GM21619 (cell line): ENCODE measurements around the gene ARHGAP29.

ENCODE experiments used
- ATAC-seq: cut with Tn5 transposase; IDR thresholded peaks from one replicate; pipeline ENCODE4 v1.9.1; 2021; ENCODE audit not compliant: unreplicated experiment

Gene ARHGAP29

DNA sequence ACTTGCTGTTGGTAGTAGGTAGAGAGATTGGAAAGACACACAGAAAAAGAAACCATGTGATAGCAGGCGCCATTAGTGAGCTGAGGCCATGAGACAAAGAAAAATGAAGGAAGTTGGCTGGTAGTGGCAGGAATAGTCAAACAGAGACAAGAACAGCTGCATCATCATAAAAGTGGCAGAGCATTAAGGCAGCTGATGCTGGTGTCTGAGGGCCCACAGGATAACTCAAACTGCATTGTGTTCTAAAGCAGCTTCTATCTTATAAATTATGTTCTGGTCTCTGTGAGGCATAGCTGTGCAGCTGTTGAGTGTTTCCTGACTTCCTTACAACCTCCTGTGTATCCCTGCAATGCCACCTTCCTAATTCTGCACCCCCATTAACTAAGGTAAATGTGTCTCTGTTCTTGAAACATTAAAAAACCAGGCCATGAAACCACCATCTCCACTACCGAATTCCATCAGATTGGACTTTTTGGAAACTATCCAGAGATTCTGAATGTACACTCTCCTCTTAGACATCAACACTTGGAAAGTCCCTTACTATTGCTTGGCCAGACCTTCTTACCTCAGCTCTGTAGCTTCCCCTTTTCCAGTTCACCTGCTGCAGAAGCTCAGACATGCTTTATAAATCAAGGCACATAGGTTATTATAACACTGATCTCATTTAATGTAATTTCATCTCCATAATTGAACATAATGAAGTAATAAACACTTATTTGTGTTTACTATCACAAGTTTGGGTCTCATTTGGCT is 23.4 kb upstream of the ARHGAP29 start:
- no peak for ATAC-seq

GRCh38 chr1:94259635-94260289 is 22.4 kb upstream of the ARHGAP29 start:
- ATAC-seq = no peak

GRCh38 chr1:94258873-94259331 is 21.5 kb upstream of the ARHGAP29 start:
- ATAC-seq = no peak

DNA sequence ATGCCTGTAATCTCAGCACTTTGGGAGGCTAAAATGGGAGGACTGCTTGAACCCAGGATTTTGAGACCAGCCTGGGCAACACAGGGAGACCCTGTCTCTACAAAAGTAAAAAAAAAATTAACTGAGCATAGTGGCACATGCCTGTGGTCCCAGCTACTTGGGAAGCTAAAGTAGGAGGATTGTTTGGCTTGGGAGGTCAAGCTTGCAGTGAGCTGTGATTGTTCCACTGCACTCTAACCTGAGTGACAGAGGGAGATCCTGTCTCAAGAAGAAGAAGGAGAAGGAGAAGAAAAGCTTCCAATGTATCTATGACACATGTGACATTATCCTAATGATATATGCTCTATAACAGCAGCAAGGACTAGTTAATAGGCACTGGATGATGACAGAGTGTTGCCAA is 20.1 kb upstream of the ARHGAP29 start:
- ATAC-seq = no peak

DNA sequence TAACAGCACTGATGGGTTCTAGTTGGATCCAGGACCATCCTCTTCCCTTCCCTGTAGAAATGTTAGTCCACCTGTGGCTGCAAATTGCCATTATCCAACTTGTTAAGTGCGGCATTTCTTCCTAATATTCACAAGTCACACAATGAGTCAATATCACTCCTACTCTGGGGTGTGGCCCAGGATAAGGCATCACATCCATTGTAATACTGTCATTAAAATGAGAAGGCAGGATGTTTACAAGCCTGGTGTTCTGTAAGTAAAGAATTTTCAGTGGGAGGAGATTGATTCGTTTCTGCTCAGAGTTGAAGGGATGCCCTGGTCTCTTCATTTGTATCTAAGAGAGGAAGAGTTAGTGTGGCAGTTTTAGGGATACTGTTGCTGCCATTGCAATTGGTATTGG is 18.1 kb upstream of the ARHGAP29 start:
- no peak for ATAC-seq

DNA sequence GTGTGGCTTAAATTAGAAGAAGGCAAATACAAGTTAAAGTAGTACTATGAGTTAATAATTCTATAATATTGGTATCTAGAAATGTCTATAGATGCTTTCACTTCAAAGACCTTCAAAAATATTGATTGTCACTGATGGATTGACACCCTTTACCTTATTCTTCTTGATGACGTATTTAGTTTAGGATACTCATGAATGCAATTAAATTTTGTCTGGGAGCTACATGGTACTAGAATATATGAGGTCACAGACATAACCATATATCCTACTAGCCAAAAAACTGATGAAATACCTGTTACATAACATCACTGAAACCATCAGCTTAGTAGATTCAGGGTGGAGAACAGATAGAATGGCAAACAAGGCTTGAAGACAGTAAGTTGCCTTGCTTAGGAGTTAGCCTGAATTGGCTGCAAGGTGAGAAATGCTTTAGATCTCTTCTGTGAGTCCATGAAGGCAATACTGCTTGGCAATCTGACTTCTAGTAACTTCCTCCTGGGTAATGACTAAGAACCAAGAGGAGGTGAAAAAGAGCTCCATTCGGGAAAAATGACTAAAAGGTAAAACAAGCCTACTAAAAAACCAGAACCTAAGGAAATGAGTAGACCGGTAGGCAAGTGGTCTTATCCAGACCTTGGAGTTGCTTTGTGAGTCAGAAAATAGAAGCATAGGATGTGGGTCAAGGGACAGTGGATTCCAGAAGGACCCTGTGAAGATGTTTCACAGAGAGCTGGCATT is 16.9 kb upstream of the ARHGAP29 start:
- ATAC-seq = no peak

DNA sequence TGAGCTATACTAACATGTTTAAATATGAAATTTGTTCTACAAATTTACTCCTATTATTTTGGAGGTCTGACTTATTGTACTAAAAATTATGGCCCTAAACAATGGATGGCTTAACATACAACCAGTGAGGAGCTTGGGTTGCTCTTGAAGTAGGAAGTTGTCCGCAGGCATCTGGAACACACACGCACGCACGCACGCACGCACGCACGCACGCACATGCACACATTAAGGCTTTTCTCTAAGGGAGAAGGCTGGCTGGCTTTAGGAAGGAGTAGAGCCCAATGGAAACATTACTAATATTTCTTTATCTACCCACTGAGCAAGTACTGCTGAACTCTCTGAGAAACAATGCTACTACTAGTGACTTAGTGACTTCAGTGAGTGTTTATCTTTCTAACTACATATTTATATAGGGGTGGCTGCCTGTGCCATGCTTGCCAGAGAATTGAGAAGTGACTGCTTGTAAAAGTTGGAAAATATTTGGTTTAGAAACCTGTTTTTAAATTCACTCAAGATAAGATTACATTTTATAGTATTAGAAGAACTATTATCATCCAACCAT is 16.2 kb upstream of the ARHGAP29 start:
- no peak for ATAC-seq

GRCh38 chr1:94250341-94250740 is 13.0 kb upstream of the ARHGAP29 start:
- ATAC-seq = no peak

GRCh38 chr1:94248956-94249688 is 11.7 kb upstream of the ARHGAP29 start:
- no peak for ATAC-seq

DNA sequence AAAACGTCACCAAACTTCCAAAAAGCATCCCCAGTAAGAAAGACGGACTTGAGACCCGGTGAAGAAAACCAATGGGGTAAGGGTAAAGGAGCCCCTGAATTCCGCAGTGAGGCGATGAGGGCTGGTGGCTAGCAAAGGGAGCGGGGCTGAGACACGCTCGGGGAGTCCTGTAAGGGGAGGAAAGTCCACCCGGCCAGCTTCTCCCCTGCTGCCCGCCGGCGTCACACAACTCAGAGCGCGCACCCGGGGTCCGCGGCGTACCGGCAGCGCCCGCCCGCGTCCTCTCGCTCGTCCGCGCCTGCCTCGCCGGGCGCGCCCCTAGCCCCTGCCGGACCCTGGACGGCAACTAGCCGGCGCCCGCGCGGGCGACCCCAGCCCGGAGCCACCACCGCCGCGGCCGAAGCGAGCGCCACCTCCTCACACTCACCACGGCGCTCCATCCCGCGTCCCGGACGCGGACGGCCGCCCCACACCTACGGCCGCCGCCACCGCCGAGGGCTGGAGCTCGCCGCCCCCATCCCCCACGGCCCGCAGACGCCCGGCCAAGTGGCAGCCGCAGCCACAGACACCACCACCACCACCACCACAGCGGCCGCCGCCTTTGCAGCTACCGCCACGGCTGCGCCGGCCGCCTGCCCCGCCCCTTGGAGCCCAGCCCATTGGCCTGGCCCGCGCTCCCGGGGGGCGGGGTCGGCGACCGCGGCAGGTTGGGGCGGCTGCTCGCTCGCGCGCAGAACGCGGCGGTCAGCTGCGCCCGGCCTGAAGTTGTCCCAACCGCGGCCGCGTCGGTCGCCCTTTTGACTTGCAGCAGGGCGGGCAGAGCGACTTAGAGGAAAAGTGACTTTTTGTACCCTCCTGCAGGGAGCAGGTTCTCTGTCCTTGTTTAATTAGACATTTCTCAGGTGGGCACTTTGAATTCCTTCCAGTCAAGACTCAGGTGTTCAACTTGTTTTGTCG is 10.0 kb upstream of the ARHGAP29 start:
- peak; percentile 80 for ATAC-seq

DNA sequence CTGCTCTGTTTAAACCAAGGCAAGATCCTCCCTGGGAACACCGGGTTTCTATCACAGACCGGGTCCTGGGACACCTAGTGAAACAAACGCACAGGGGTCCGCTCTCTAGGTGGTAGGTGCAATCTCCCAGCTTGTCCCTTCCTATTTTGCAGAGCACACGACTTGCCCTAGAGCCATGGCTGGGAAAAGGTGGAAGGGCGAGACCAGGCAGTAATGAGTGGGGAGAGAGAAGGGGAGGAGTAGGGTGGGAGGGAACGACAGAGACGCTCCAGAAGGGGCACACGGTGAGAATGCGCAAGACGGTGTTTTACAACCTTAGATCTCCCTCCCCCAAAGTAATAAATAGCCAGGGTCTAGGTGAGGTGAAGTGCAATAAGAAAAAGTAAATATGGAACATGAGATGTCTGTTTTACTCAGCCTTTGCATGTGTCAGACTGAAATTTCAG is 9.3 kb upstream of the ARHGAP29 start:
- peak; percentile 12 for ATAC-seq

- ATAC-seq = no peak
These were observed 8.5 kb upstream of the ARHGAP29 start for GRCh38 chr1:94245747-94246438.

- no peak for ATAC-seq
These were observed 7.4 kb upstream of the ARHGAP29 start for GRCh38 chr1:94244816-94245215.

DNA sequence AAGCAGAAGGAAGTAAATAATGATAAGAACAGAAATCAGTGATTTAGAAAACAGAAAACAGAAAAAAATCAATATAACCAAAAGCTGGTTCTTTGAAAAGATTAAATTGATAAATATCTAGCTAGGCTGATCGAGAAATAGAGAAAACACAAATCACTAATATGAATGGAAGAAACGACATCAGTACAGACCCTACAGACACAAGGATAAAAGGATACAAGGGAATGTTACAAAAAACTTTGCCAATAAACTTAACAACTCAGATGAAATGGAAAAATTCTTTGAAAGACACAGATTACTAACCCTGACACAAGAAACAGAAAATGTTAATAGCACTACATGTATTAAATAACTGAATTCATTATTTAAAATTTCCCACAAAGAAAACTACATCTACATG is 6.3 kb upstream of the ARHGAP29 start:
- no peak for ATAC-seq

- no peak for ATAC-seq
These were observed 3.4 kb upstream of the ARHGAP29 start for GRCh38 chr1:94240822-94241221.

DNA sequence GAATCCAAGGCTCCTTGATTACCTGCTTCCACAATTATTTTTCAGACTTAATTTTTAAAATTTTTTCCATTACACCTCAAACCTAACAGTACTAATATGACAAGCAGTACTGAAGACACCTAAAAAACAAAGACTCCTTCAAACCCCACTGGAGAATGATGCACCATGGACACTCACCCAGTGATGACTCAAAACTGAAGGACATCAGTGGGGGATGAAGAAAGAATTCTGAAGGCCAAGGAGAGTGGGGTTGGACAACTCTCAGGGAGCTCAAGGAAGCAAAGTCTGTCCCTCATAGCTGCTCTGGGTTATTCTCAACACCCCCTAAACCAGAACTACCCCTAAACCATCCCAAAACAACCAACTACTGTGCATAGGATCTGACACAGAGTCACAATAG is 2.4 kb upstream of the ARHGAP29 start:
- ATAC-seq = no peak

GRCh38 chr1:94239051-94239450 is 1.7 kb upstream of the ARHGAP29 start:
- ATAC-seq = no peak

DNA sequence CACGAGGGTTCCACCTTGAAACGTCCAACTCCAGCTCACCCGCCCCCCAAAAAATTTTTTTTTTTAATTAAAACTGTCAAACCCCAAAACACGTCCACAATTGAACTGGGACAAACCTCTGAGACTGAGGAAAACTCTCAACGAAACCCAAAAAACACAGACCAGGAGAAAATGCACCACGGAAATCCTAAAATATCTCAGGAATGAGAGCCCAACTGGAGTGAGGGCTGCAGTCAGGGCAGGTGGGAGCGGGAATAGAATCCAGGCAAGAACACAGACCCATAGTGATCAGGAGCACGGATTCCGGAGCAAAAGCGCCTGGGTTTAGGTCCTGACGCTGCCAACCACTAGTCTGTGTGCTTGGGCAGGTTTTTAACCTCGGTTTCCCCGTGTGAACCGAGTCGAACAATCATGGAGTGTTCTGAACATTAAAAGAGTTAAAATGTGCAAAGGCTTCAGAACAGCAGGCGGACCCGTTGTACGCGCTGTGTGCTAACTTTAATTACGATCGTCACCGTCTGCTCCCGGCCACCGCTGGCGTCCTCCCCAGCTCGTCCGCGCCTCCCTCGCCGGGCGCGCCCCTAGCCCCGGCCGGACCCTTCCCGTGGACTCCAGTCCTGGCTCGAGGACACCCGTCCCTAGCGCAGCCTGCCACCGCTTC is 624 bp downstream of the ARHGAP29 start:
- ATAC-seq = peak; percentile 19
